LHCN-M2 (cell line): Measurements from ENCODE around the gene TAF7L. TPM values are rescaled to one million over a fixed set of nuclear protein-coding genes. Genes with fewer than 3 reads are reported as not detected.

ENCODE experiments used
- DNase-seq: peaks from one replicate; pipeline ENCODE4 v3.0.0-alpha.2; 2012; ENCODE audit warnings: low read depth
- total RNA-seq: library from RNA; depleted of rRNA; stranded (reverse); fragments of >200 nt; gene quantifications from 2 replicates; pipeline ENCODE4 v1.2.3, GENCODE V29; 2014; rRNA removed

Gene TAF7L
- total RNA-seq, 1 experiment from 2014 or later: not detected

- DNase-seq: no peak
These were observed 67.9 kb downstream of the TAF7L start for GRCh38 chrX:101223226-101223625.

GRCh38 chrX:101220662-101221260, 70.4 kb downstream of the TAF7L start:
- DNase-seq: no peak

GRCh38 chrX:101219864-101220346, 71.2 kb downstream of the TAF7L start:
- peak; percentile 84 for DNase-seq

- peak; percentile 27 for DNase-seq
These were observed 71.8 kb downstream of the TAF7L start, which contains the start of gene DRP2 for GRCh38 chrX:101219116-101219863. DRP2 (plus strand) TSS chrX:101219786; CDS start chrX:101231648, 11,862 bp downstream.

Other genes with a start within 250 kb of the TAF7L start
- 15.6 and 15.9 TPM in 2 replicates for gene TRMT2B, start 239.2 kb downstream of the TAF7L start, total RNA-seq
- gene TMEM35A, start 212.5 kb downstream of the TAF7L start, total RNA-seq: 3.5 and 3.8 TPM in 2 replicates
- 32.4 and 35.9 TPM in 2 replicates for gene CENPI, start 193.1 kb downstream of the TAF7L start, total RNA-seq
- 2.5 and 3.1 TPM in 2 replicates for gene DRP2, start 71.5 kb downstream of the TAF7L start, total RNA-seq
- gene TIMM8A, start 57.4 kb upstream of the TAF7L start, total RNA-seq: 4.3 and 5.6 TPM in 2 replicates
- not detected in 2 replicates for gene BTK, start 94.9 kb upstream of the TAF7L start, total RNA-seq
- 1,273 and 1,873 TPM in 2 replicates for gene RPL36A, start 99.7 kb upstream of the TAF7L start, total RNA-seq
- 52.1 and 62.6 TPM in 2 replicates for gene GLA, start 116.6 kb upstream of the TAF7L start, total RNA-seq
- 65.1 and 71.9 TPM in 2 replicates for gene HNRNPH2, start 116.9 kb upstream of the TAF7L start, total RNA-seq
- gene ARMCX4, start 194.1 kb upstream of the TAF7L start, total RNA-seq: 0.92 and 1.2 TPM in 2 replicates